GM12878 (cell line): ENCODE results near the gene SSBP3. TPM values are rescaled to one million over a fixed set of nuclear protein-coding genes. Genes with fewer than 3 reads are reported as not detected.

Experiments used
- ATAC-seq: fragments of 200-7000 bp; cut with Tn5 transposase; 3 replicates; pipeline ENCODE4 v1.9.1; 2020; ENCODE audit warnings: mild to moderate bottlenecking, moderate library complexity
- BruUV-seq: library from RNA; stranded (reverse); fragments of 400-500 nt; replicated peaks from 2 replicates; lab custom pipeline; 2021; lab: Mats Ljungman, UMichigan
- CTCF ChIA-PET: fragments of 300-600 bp; sonication (Branson Sonifier 250); formaldehyde crosslinking; extraction: SDS; loops from one replicate; lab custom pipeline; 2021; ENCODE audit warnings: inconsistent platforms; lab: Yijun Ruan, JAX
- POLR2A ChIA-PET: fragments of 350-600 bp; formaldehyde crosslinking; extraction: SDS; loops from one replicate; lab custom pipeline; 2021; ENCODE audit warnings: inconsistent platforms; lab: Charles Lee
- RAD21 ChIA-PET: fragments of 300-600 bp; sonication (Branson Sonifier 250); formaldehyde crosslinking; loops from one replicate; lab custom pipeline; 2023; ENCODE audit warnings: antibody characterized with exemption; ENCODE audit not compliant: unreplicated experiment; lab: Charles Lee
- SMC1A ChIA-PET: fragments of 300-600 bp; sonication (Branson Sonifier 250); formaldehyde crosslinking; loops from one replicate; lab custom pipeline; 2023; ENCODE audit not compliant: unreplicated experiment, uncharacterized antibody; lab: Charles Lee
- DNase-seq: peaks from one replicate; pipeline ENCODE4 v3.0.0-alpha.2; 2011; ENCODE audit warnings: low read depth, low spot score
- FAIRE-seq: peaks from 3 replicates; lab custom pipeline; 2011; peaks lifted over from hg19 to GRCh38; lab: Jason Lieb, UNC
- H2AFZ ChIP-seq: 2 replicates; pipeline ENCODE4 v1.6.0; 2011; ENCODE audit warnings: low read depth, low read length, control low read depth; ENCODE audit not compliant: control insufficient read depth
- H3K27ac ChIP-seq: 2 replicates; pipeline ENCODE4 v1.5.1; 2011; ENCODE audit warnings: control low read depth; ENCODE audit not compliant: control insufficient read depth, insufficient read depth
- H3K27me3 ChIP-seq, 2 experiments: replicated peaks in 1 of 2; 2 replicates each; pipeline versions ENCODE4 v1.6.0 to v1.6.1; 2011; ENCODE audit warnings: low read length in 1 of 2; ENCODE audit not compliant: control insufficient read depth in 2 of 2, insufficient read depth in 2 of 2
- H3K36me3 ChIP-seq, 2 experiments: 2 replicates each; pipeline ENCODE4 v1.5.1; 2011; ENCODE audit warnings: low read length in 1 of 2; ENCODE audit not compliant: control insufficient read depth in 2 of 2, insufficient read depth in 2 of 2
- H3K4me1 ChIP-seq: 2 replicates; pipeline ENCODE4 v1.6.1; 2011; ENCODE audit warnings: mild to moderate bottlenecking, low read length, moderate library complexity, mixed read lengths; ENCODE audit not compliant: control insufficient read depth, insufficient read depth
- H3K4me2 ChIP-seq: 2 replicates; pipeline ENCODE4 v1.6.0; 2011; ENCODE audit warnings: control low read depth; ENCODE audit not compliant: control insufficient read depth, insufficient read depth
- H3K4me3 ChIP-seq: fragments of 200-600 bp; sonication (generic); 2 replicates; pipeline ENCODE4 v1.5.1; 2016
- H3K79me2 ChIP-seq: 2 replicates; pipeline ENCODE4 v1.6.0; 2011; ENCODE audit warnings: low read length; ENCODE audit not compliant: control insufficient read depth, insufficient read depth
- H3K9ac ChIP-seq: 2 replicates; pipeline ENCODE4 v1.8.0; 2011; ENCODE audit warnings: low read length, control low read depth, mixed read lengths; ENCODE audit not compliant: control insufficient read depth, insufficient read depth
- H3K9me3 ChIP-seq: replicated peaks from 3 replicates; pipeline ENCODE4 v1.5.1; 2011; ENCODE audit warnings: mild to moderate bottlenecking, low read length; ENCODE audit not compliant: control insufficient read depth, insufficient read depth
- H4K20me1 ChIP-seq: 2 replicates; pipeline ENCODE4 v1.6.0; 2011; ENCODE audit not compliant: control insufficient read depth, insufficient read depth
- BACH1 ChIP-seq: fragments of 450-650 bp; IDR thresholded peaks from 2 replicates; pipeline ENCODE4 v1.6.1; 2017; ENCODE audit warnings: mild to moderate bottlenecking, borderline replicate concordance
- MAX ChIP-seq: IDR thresholded peaks from 2 replicates; pipeline ENCODE4 v1.6.1; 2012; ENCODE audit warnings: low read depth, low read length, improper control_type of control experiment
- PAX5 ChIP-seq: IDR thresholded peaks from 2 replicates; pipeline ENCODE4 v1.6.1; 2011; ENCODE audit warnings: low read depth, low read length, borderline replicate concordance
- PAX8 ChIP-seq: fragments of 450-650 bp; IDR thresholded peaks from 2 replicates; pipeline ENCODE4 v1.6.1; 2017; ENCODE audit warnings: mild to moderate bottlenecking, moderate library complexity
- POLR2AphosphoS5 ChIP-seq: IDR thresholded peaks from 2 replicates; pipeline ENCODE4 v1.6.1; 2011; ENCODE audit warnings: mild to moderate bottlenecking, low read length, inconsistent platforms
- REST ChIP-seq: IDR thresholded peaks from 2 replicates; pipeline ENCODE4 v1.6.1; 2012; ENCODE audit warnings: mild to moderate bottlenecking, low read depth, low read length
- TCF3 ChIP-seq: IDR thresholded peaks from 2 replicates; pipeline ENCODE4 v1.6.1; 2012; ENCODE audit warnings: low read depth, mild to moderate bottlenecking, low read length, borderline replicate concordance; ENCODE audit not compliant: insufficient read depth
- USF1 ChIP-seq: IDR thresholded peaks from 2 replicates; pipeline ENCODE4 v1.6.1; 2011; ENCODE audit warnings: borderline replicate concordance, low read depth, mild to moderate bottlenecking, moderate library complexity, mixed read lengths, low read length; ENCODE audit not compliant: insufficient read depth; ENCODE audit errors: extremely low read length
- ZBTB33 ChIP-seq: fragments of 450-650 bp; IDR thresholded peaks from 2 replicates; pipeline ENCODE4 v1.6.1; 2017; ENCODE audit warnings: mild to moderate bottlenecking
- WGBS: methylation state at CpG from one replicate; pipeline ENCODE4 v1.1.6; 2016; ENCODE audit warnings: low lambda C conversion rate; ENCODE audit not compliant: insufficient replicate concordance, insufficient coverage; ENCODE audit errors: missing lambda C conversion rate; 5-methylcytosine and 5-hydroxymethylcytosine counted together
- in situ Hi-C: fragments of 300-500 bp; cut with MboI; formaldehyde crosslinking; loops from 9 replicates; pipeline ENCODE4 v1.14.3; 2018; ENCODE audit warnings: mixed read lengths
- intact Hi-C: fragments of 100-400 bp; cut with micrococcal nuclease; formaldehyde crosslinking; loops from one replicate; pipeline ENCODE4 v1.14.2; 2022; ENCODE audit not compliant: unreplicated experiment
- polyA plus RNA-seq, 11 experiments: library from polyadenylated mRNA; depleted of rRNA in 4 of 11; unstranded in 6 of 11; stranded (reverse) in 5 of 11; fragments of >200 nt; fragmentation: Nextera tagmentation in 4 of 11; fragmentation: Illumina TruSeq in 1 of 11; extraction: Ambion mirVana in 4 of 11; extraction: Trizol in 1 of 11; gene quantifications; 1 replicate in 1 of 11; 2 replicates in 10 of 11; pipeline versions ENCODE4 v1.2.1 to v1.2.3, GENCODE V29; 2011 to 2016; ENCODE audit warnings: inconsistent platforms in 2 of 11, missing spikeins in 2 of 11, low read depth in 1 of 11
- total RNA-seq, 4 experiments: library from RNA; depleted of rRNA in 3 of 4; stranded (reverse); fragments of >200 nt in 3 of 4; fragmentation: Illumina TruSeq in 1 of 4; extraction: Trizol in 1 of 4; gene quantifications; 2 replicates each; pipeline versions ENCODE4 v1.2.1 to v1.2.3, GENCODE V29; 2013 to 2021

The SSBP3 gene
- total and polyA plus RNA-seq, 10 of the 15 experiments (the other 5 are each of a cell fraction or from before 2014, with no cell fraction given), result 4.1 to 51.7 (median 17.1) TPM

- DNase-seq, result no peak
- Histone ChIP-seq H3K4me3 (no peak overlapping the region), H3K36me3 (no peaks in the 10 kb centered on the region), H3K9me3 (no peaks in the 10 kb centered on the region), H2AFZ (no peak overlapping the region), H3K4me1 (no peaks in the 10 kb centered on the region), H3K9ac (no peak overlapping the region), H3K79me2 (no peaks in the 10 kb centered on the region), H3K4me2 (no peak overlapping the region), H3K27me3 (no peaks in the 10 kb centered on the region; a peak in 1 of 4 replicates)
- FAIRE-seq, result no peak
- ChIA-PET POLR2A (no interaction called here), CTCF (no interaction called here), SMC1A (no interaction called here)
- no TSS peak for BruUV-seq
- WGBS, result 50% methylated on average over 5 of the region's 5 CpGs
- intact Hi-C loops, result no loop called here
- TF ChIP-seq ZBTB33, result no peak
- no peak for TF ChIP-seq PAX5
- no peak for TF ChIP-seq REST
- no peak for TF ChIP-seq MAX
- TF ChIP-seq USF1, result no peak
- TF ChIP-seq TCF3, result no peak
- no peak for TF ChIP-seq BACH1
- no peak for TF ChIP-seq PAX8
- no peak for TF ChIP-seq POLR2AphosphoS5
- TF ChIP-seq, all 136 proteins: peak for 0
- ATAC-seq, result no peak
- Histone ChIP-seq H3K27ac (no peak overlapping the region), H4K20me1 (no peaks in the 10 kb centered on the region)
- RAD21 ChIA-PET, result no interaction called here
- in situ Hi-C loops, result no loop called here
These were observed 30.6 kb upstream of the SSBP3 start for GRCh38 chr1:54436826-54437225.
